HepG2 (cell line): ENCODE results near the gene UBAP2. TPM values are rescaled to one million over a fixed set of nuclear protein-coding genes. Genes with fewer than 3 reads are reported as not detected.

ENCODE experiments used
- CCDC6 ChIP-seq: sonication (generic); formaldehyde crosslinking; IDR thresholded peaks from 2 replicates; pipeline ENCODE4 v1.8.1; 2022; ENCODE audit warnings: mild to moderate bottlenecking, missing genetic modification reagents, moderate library complexity
- HCFC1 ChIP-seq: fragments of 150-350 bp; IDR thresholded peaks from 2 replicates; pipeline ENCODE4 v1.6.1; 2014; ENCODE audit warnings: low read depth, low read length
- KDM1A ChIP-seq: IDR thresholded peaks from 2 replicates; pipeline ENCODE4 v1.6.1; 2016; ENCODE audit warnings: missing compliant biosample characterization
- KLF13 ChIP-seq: sonication (generic); formaldehyde crosslinking; IDR thresholded peaks from 2 replicates; pipeline ENCODE4 v1.4.0; 2020; ENCODE audit warnings: mild to moderate bottlenecking, missing genetic modification reagents
- MAFF ChIP-seq: IDR thresholded peaks from 2 replicates; pipeline ENCODE4 v1.6.1; 2011; ENCODE audit warnings: low read depth, low read length, improper control_type of control experiment
- NFIC ChIP-seq: IDR thresholded peaks from 2 replicates; pipeline ENCODE4 v1.6.1; 2012; ENCODE audit warnings: mild to moderate bottlenecking, low read length, inconsistent platforms
- PRMT3 ChIP-seq: sonication (generic); formaldehyde crosslinking; IDR thresholded peaks from 2 replicates; pipeline ENCODE4 v1.8.1; 2022; ENCODE audit warnings: low read depth, mild to moderate bottlenecking, moderate library complexity, missing genetic modification reagents, borderline replicate concordance
- THRA ChIP-seq: sonication (generic); formaldehyde crosslinking; IDR thresholded peaks from 2 replicates; pipeline ENCODE4 v1.4.0; 2020; ENCODE audit warnings: missing genetic modification reagents, borderline replicate concordance
- TP53 ChIP-seq: sonication (generic); formaldehyde crosslinking; conservative IDR thresholded peaks from 2 replicates; pipeline ENCODE4 v1.4.0; 2020; ENCODE audit warnings: missing genetic modification reagents
- YEATS2 ChIP-seq: sonication (generic); formaldehyde crosslinking; IDR thresholded peaks from 2 replicates; pipeline ENCODE4 v1.4.0; 2020; ENCODE audit warnings: missing genetic modification reagents, borderline replicate concordance
- YEATS4 ChIP-seq: sonication (generic); formaldehyde crosslinking; IDR thresholded peaks from 2 replicates; pipeline ENCODE4 v1.4.0; 2020; ENCODE audit warnings: missing genetic modification reagents, borderline replicate concordance
- ZNF329 ChIP-seq: sonication (generic); formaldehyde crosslinking; IDR thresholded peaks from 2 replicates; pipeline ENCODE4 v1.9.0; 2021; ENCODE audit warnings: low read depth, mild to moderate bottlenecking, missing genetic modification reagents
- ZNF44 ChIP-seq: sonication (generic); formaldehyde crosslinking; IDR thresholded peaks from 2 replicates; pipeline ENCODE4 v1.5.1; 2020; ENCODE audit warnings: mild to moderate bottlenecking, missing genetic modification reagents
- ZNF616 ChIP-seq: sonication (generic); formaldehyde crosslinking; IDR thresholded peaks from 2 replicates; pipeline ENCODE4 v1.5.0; 2020; ENCODE audit warnings: low read depth, mild to moderate bottlenecking, missing genetic modification reagents
- ZNF646 ChIP-seq: sonication (generic); formaldehyde crosslinking; IDR thresholded peaks from 2 replicates; pipeline ENCODE4 v1.9.0; 2021; ENCODE audit warnings: mild to moderate bottlenecking, missing genetic modification reagents
- ZNF770 ChIP-seq: sonication (generic); formaldehyde crosslinking; IDR thresholded peaks from 2 replicates; pipeline ENCODE4 v1.5.0; 2020; ENCODE audit warnings: mild to moderate bottlenecking, missing genetic modification reagents
- ZSCAN9 ChIP-seq: IDR thresholded peaks from 2 replicates; pipeline ENCODE4 v1.6.1; 2016; ENCODE audit warnings: borderline replicate concordance
- polyA plus RNA-seq, 8 experiments: library from polyadenylated mRNA; depleted of rRNA in 3 of 8; stranded (reverse) in 7 of 8; unstranded in 1 of 8; fragments of >200 nt; fragmentation: Illumina TruSeq in 4 of 8; extraction: Trizol in 4 of 8; gene quantifications; 2 replicates each; pipeline versions ENCODE4 v1.2.1 to v1.2.3, GENCODE V29; 2011 to 2016; ENCODE audit warnings: low read depth in 4 of 8, missing spikeins in 1 of 8, mixed read lengths in 1 of 8; ENCODE audit not compliant: insufficient read depth in 1 of 8
- total RNA-seq, 5 experiments: library from RNA; depleted of rRNA; stranded (reverse); fragments of >200 nt; fragmentation: Illumina TruSeq; extraction: Trizol; gene quantifications; 2 replicates each; pipeline ENCODE4 v1.2.3, GENCODE V29; 2016; ENCODE audit warnings: low read depth in 1 of 5

Gene UBAP2
- total and polyA plus RNA-seq, 2 of the 13 experiments (the other 11 are each of a cell fraction or from before 2014, with no cell fraction given): 19.0 to 22.0 TPM

- TF ChIP-seq PRMT3 (no peak), ZNF646 (CRISPR knock-in tag) (peak; percentile 77; the same call in 1 of the 2 replicates), HCFC1 (no peak), KLF13 (no peak), TP53 (CRISPR knock-in tag) (no peak), YEATS2 (peak; percentile 39; the same call in 1 of the 2 replicates), ZSCAN9 (CRISPR knock-in tag) (peak; percentile 45; the same call in 1 of the 2 replicates), ZNF44 (CRISPR knock-in tag) (no peak), THRA (CRISPR knock-in tag) (peak; percentile 91; the same call in 1 of the 2 replicates), ZNF329 (CRISPR knock-in tag) (no peak), CCDC6 (CRISPR knock-in tag) (no peak), YEATS4 (CRISPR knock-in tag) (peak; percentile 57; the same call in 1 of the 2 replicates), ZNF616 (CRISPR knock-in tag) (no peak), KDM1A (CRISPR knock-in tag) (peak; percentile 84), NFIC (peak; percentile 95), MAFF (0 out of 2 replicates have a peak, but pooled peaks have one; percentile 8), ZNF770 (CRISPR knock-in tag) (peak; percentile 100)
Measured at GRCh38 chr9:33939924-33940874, 108.5 kb downstream of the UBAP2 start (continued).
